Measurements from ENCODE around the gene SSTR3.

SSTR3 gene

DNA sequence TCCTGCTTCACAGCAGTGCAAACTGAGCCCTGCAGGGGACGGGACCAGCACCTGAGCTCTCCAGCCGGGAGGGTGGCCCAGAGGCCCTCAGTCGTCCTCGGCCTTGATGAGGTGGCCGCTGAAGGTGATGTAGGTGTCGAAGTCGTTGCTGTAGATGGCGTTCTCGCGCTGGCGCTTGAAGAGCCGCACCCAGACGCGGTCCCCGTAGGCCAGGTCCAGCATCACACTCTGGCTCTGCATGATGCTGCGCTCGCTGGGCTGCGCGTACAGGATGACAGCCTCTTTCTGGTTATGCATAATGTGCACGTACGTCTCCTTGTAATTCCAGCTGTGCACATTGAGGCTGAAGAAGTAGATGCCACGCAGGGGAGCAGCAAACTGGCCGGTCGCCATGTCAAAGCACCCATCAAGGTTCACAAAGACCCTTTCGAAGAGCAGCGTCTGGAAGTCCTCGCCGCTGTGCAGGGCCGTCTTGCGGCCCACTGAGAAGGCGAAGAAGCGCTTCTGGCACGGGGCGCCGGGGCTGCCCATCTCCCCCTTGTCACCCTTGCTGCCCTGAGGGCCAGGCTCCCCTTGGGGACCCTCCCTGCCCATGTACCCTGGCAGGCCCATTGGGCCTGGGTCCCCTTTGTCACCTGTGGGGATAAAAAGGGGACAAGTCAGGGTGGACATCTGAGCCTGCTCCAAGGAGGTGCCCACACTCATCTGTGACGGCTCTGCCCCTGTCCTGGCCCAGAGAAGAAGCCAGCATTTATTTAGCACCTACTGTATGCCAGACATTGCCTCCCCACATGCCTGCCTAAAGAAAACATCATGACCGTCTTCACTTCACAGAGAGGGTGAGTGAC is 30.0 kb downstream of the SSTR3 start:
- Histone ChIP-seq H3K4me1 (ENCODE audit: insufficient read depth, low read length, severe bottlenecking) (no peaks in the 10 kb centered on the region), H3K36me3 (ENCODE audit: insufficient read depth, low read length) (no peaks in the 10 kb centered on the region), H3K4me2 (ENCODE audit: low read length) (no peak overlapping the region), H3K9me2 (ENCODE audit: low read depth, low read length) (no peaks in the 10 kb centered on the region), H3K27ac (ENCODE audit: low read depth, low read length, poor library complexity, severe bottlenecking) (no peak overlapping the region), H3F3A (ENCODE audit: insufficient read depth, low read length) (no peaks in the 10 kb centered on the region), H3K9me3 (ENCODE audit: low read length) (no peaks in the 10 kb centered on the region), H3K9ac (ENCODE audit: low read length) (no peak overlapping the region), H3K27me3 (ENCODE audit: insufficient read depth, low read length) (peaks cover 16% of the 10 kb centered on the region; the same call in 1 of the 2 replicates), H3K4me3 (ENCODE audit: low read depth, low read length, poor library complexity, severe bottlenecking) (no peak overlapping the region), H4K20me1 (ENCODE audit: insufficient read depth, low read length) (no peaks in the 10 kb centered on the region), H2AFZ (ENCODE audit: low read length) (no peak overlapping the region), H3K79me2 (ENCODE audit: insufficient read depth, low read length) (no peaks in the 10 kb centered on the region)
- TF ChIP-seq EZH2 (IDR thresholded peaks at IDR 0.05; ENCODE audit: borderline replicate concordance, low read length): no peak
- no peak for TF ChIP-seq CTCF (IDR thresholded peaks at IDR 0.05; ENCODE audit: low read length)

GRCh38 chr22:37181681-37182080 is 30.6 kb downstream of the SSTR3 start:
- no peaks in the 10 kb centered on the region for H4K20me1 ChIP-seq (ENCODE audit: insufficient read depth, low read length)
- H2AFZ ChIP-seq (ENCODE audit: low read length): no peak overlapping the region
- no peaks in the 10 kb centered on the region for H3K79me2 ChIP-seq (ENCODE audit: insufficient read depth, low read length)
- H3K27me3 ChIP-seq (ENCODE audit: insufficient read depth, low read length): peaks cover 16% of the 10 kb centered on the region; the same call in 1 of the 2 replicates
- no peak overlapping the region for H3K27ac ChIP-seq (ENCODE audit: low read depth, low read length, poor library complexity, severe bottlenecking)
- no peaks in the 10 kb centered on the region for H3K9me2 ChIP-seq (ENCODE audit: low read depth, low read length)
- peaks cover 4% of the 10 kb centered on the region for H3K4me1 ChIP-seq (ENCODE audit: insufficient read depth, low read length, severe bottlenecking)
- no peak overlapping the region for H3K4me3 ChIP-seq (ENCODE audit: low read depth, low read length, poor library complexity, severe bottlenecking)
- TF ChIP-seq CTCF (IDR thresholded peaks at IDR 0.05; ENCODE audit: low read length): no peak
- no peak for TF ChIP-seq EZH2 (IDR thresholded peaks at IDR 0.05; ENCODE audit: borderline replicate concordance, low read length)
- H3K36me3 ChIP-seq (ENCODE audit: insufficient read depth, low read length): no peaks in the 10 kb centered on the region
- H3F3A ChIP-seq (ENCODE audit: insufficient read depth, low read length): no peaks in the 10 kb centered on the region
- no peaks in the 10 kb centered on the region for H3K9me3 ChIP-seq (ENCODE audit: low read length)
- no peak overlapping the region for H3K9ac ChIP-seq (ENCODE audit: low read length)
- H3K4me2 ChIP-seq (ENCODE audit: low read length): no peak overlapping the region

- Histone ChIP-seq H3K9me2 (ENCODE audit: low read depth, low read length) (no peaks in the 10 kb centered on the region), H3K27me3 (ENCODE audit: insufficient read depth, low read length) (peaks cover 19% of the 10 kb centered on the region; the same call in 1 of the 2 replicates), H3K9me3 (ENCODE audit: low read length) (no peaks in the 10 kb centered on the region), H3K4me3 (ENCODE audit: low read depth, low read length, poor library complexity, severe bottlenecking) (no peak overlapping the region), H4K20me1 (ENCODE audit: insufficient read depth, low read length) (no peaks in the 10 kb centered on the region), H3K4me2 (ENCODE audit: low read length) (no peak overlapping the region), H3K27ac (ENCODE audit: low read depth, low read length, poor library complexity, severe bottlenecking) (no peak overlapping the region), H2AFZ (ENCODE audit: low read length) (no peak overlapping the region), H3K4me1 (ENCODE audit: insufficient read depth, low read length, severe bottlenecking) (peaks cover 6% of the 10 kb centered on the region), H3K79me2 (ENCODE audit: insufficient read depth, low read length) (no peaks in the 10 kb centered on the region), H3K9ac (ENCODE audit: low read length) (no peak overlapping the region), H3F3A (ENCODE audit: insufficient read depth, low read length) (no peaks in the 10 kb centered on the region), H3K36me3 (ENCODE audit: insufficient read depth, low read length) (no peaks in the 10 kb centered on the region)
- TF ChIP-seq EZH2 (IDR thresholded peaks at IDR 0.05; ENCODE audit: borderline replicate concordance, low read length): no peak
- no peak for TF ChIP-seq CTCF (IDR thresholded peaks at IDR 0.05; ENCODE audit: low read length)
These were observed 31.6 kb downstream of the SSTR3 start for GRCh38 chr22:37180531-37181231.
